HCT116 (cell line): ENCODE measurements around the gene HDLBP. TPM values are rescaled to one million over a fixed set of nuclear protein-coding genes. Genes with fewer than 3 reads are reported as not detected.

Experiments
- ATAC-seq: fragments of 200-7000 bp; cut with Tn5 transposase; 2 replicates; pipeline ENCODE4 v1.9.1; 2020; ENCODE audit warnings: mild to moderate bottlenecking, moderate library complexity
- BruUV-seq: library from RNA; stranded (reverse); fragments of 400-500 nt; replicated peaks from 2 replicates; lab custom pipeline; 2021; lab: Mats Ljungman, UMichigan
- CTCF ChIA-PET: fragments of 300-600 bp; sonication (Branson Sonifier 250); formaldehyde crosslinking; loops from one replicate; lab custom pipeline; 2021; ENCODE audit warnings: antibody characterized with exemption; lab: Charles Lee
- POLR2A ChIA-PET: fragments of 300-600, 350-600 bp; sonication (Branson Sonifier 250); formaldehyde crosslinking; loops from one replicate; lab custom pipeline; 2021; ENCODE audit warnings: antibody characterized with exemption; lab: Charles Lee
- RAD21 ChIA-PET, 2 experiments: fragments of 300-600 bp; sonication (Branson Sonifier 250); formaldehyde crosslinking; loops; one replicate each; lab custom pipeline; 2023; ENCODE audit warnings: low total read pairs in 2 of 2; ENCODE audit not compliant: uncharacterized antibody in 2 of 2, unreplicated experiment in 2 of 2, low non-redundant PET in 1 of 2; lab: Charles Lee
- DNase-seq: peaks from one replicate; pipeline ENCODE4 v3.0.0-alpha.2; 2010; ENCODE audit warnings: low read depth, low spot score
- H2AFZ ChIP-seq: fragments of 200-600 bp; shearing (Covaris generic), sonication (generic); 2 replicates; pipeline ENCODE4 v1.6.1; 2017; ENCODE audit warnings: low read depth, mixed run types, mixed read lengths, antibody characterized with exemption, low read length; ENCODE audit not compliant: poor library complexity, severe bottlenecking
- H3K27ac ChIP-seq: 2 replicates; pipeline ENCODE4 v1.5.1; 2012; ENCODE audit warnings: low read depth, low read length
- H3K27me3 ChIP-seq: fragments of 200-600 bp; sonication (generic); 2 replicates; pipeline ENCODE4 v1.6.1; 2016; ENCODE audit warnings: mixed run types, low read length, mixed read lengths; ENCODE audit not compliant: insufficient read depth
- H3K36me3 ChIP-seq, 2 experiments: fragments of 200-500 bp in 1 of 2; fragments of 200-600 bp in 1 of 2; sonication (Bioruptor generic) in 1 of 2; sonication (generic) in 1 of 2; 2 replicates each; pipeline versions ENCODE4 v1.5.1 to v1.6.1; 2014 to 2016; ENCODE audit warnings: low read length in 2 of 2, inconsistent platforms in 1 of 2, mixed read lengths in 1 of 2, mixed run types in 1 of 2; ENCODE audit not compliant: insufficient read depth in 2 of 2, control insufficient read depth in 1 of 2
- H3K4me1 ChIP-seq, 2 experiments: fragments of 200-600 bp in 1 of 2; sonication (generic) in 1 of 2; 2 replicates each; pipeline versions ENCODE4 v1.5.1 to v1.6.1; 2012 to 2017; ENCODE audit warnings: low read length in 2 of 2, inconsistent platforms in 1 of 2, mild to moderate bottlenecking in 1 of 2, mixed read lengths in 1 of 2, mixed run types in 1 of 2, moderate library complexity in 1 of 2; ENCODE audit not compliant: insufficient read depth in 2 of 2, control insufficient read depth in 1 of 2
- H3K4me2 ChIP-seq: fragments of 200-600 bp; sonication (generic); 2 replicates; pipeline ENCODE4 v1.6.1; 2017; ENCODE audit warnings: mixed run types, low read length, mixed read lengths
- H3K4me3 ChIP-seq, 2 experiments: fragments of 200-600 bp in 1 of 2; sonication (generic) in 1 of 2; replicated peaks in 1 of 2; 2 replicates each; pipeline ENCODE4 v1.5.1; 2011 to 2016; ENCODE audit warnings: low read length in 2 of 2, control low read depth in 1 of 2, low read depth in 1 of 2, mild to moderate bottlenecking in 1 of 2, mixed read lengths in 1 of 2, mixed run types in 1 of 2
- H3K79me2 ChIP-seq: fragments of 200-600 bp; sonication (generic); 2 replicates; pipeline ENCODE4 v1.6.1; 2017; ENCODE audit warnings: mild to moderate bottlenecking, mixed run types, low read length, moderate library complexity, mixed read lengths; ENCODE audit not compliant: insufficient read depth
- H3K9ac ChIP-seq: fragments of 200-600 bp; sonication (generic); 2 replicates; pipeline ENCODE4 v1.6.1; 2016; ENCODE audit warnings: low read length, mixed read lengths
- H3K9me2 ChIP-seq: fragments of 200-600 bp; sonication (generic), shearing (Covaris generic); 2 replicates; pipeline ENCODE4 v1.6.1; 2017; ENCODE audit warnings: mixed run types, mild to moderate bottlenecking, moderate library complexity; ENCODE audit not compliant: insufficient read depth
- H3K9me3 ChIP-seq, 2 experiments: fragments of 200-500 bp in 1 of 2; fragments of 200-600 bp in 1 of 2; sonication (Bioruptor generic) in 1 of 2; sonication (generic) in 1 of 2; 2 replicates each; pipeline ENCODE4 v1.6.1; 2014 to 2017; ENCODE audit warnings: low read length in 2 of 2, mixed read lengths in 2 of 2, inconsistent platforms in 1 of 2, low read depth in 1 of 2, mild to moderate bottlenecking in 1 of 2, mixed run types in 1 of 2, moderate library complexity in 1 of 2; ENCODE audit not compliant: control insufficient read depth in 1 of 2, insufficient read depth in 1 of 2
- H4K20me1 ChIP-seq: fragments of 200-600 bp; sonication (generic), shearing (Covaris generic); 2 replicates; pipeline ENCODE4 v1.6.1; 2017; ENCODE audit warnings: mixed run types, mild to moderate bottlenecking, moderate library complexity; ENCODE audit not compliant: insufficient read depth
- CBX3 ChIP-seq: IDR thresholded peaks from 2 replicates; pipeline ENCODE4 v1.6.1; 2012; ENCODE audit warnings: low read depth
- CEBPB ChIP-seq: IDR thresholded peaks from 2 replicates; pipeline ENCODE4 v1.6.1; 2012; ENCODE audit warnings: low read depth
- EGR1 ChIP-seq: IDR thresholded peaks from 2 replicates; pipeline ENCODE4 v1.6.1; 2012; ENCODE audit warnings: low read depth
- ELF1 ChIP-seq: IDR thresholded peaks from 2 replicates; pipeline ENCODE4 v1.6.1; 2012; ENCODE audit warnings: low read depth, borderline replicate concordance
- EZH2phosphoT487 ChIP-seq: fragments of 200-600 bp; IDR thresholded peaks from 2 replicates; pipeline ENCODE4 v1.6.1; 2018; ENCODE audit warnings: antibody characterized with exemption, borderline replicate concordance
- POLR2AphosphoS5 ChIP-seq: IDR thresholded peaks from 2 replicates; pipeline ENCODE4 v1.6.1; 2011; ENCODE audit warnings: mild to moderate bottlenecking, low read depth, low read length, moderate library complexity
- SP1 ChIP-seq: IDR thresholded peaks from 2 replicates; pipeline ENCODE4 v1.6.1; 2012; ENCODE audit warnings: low read depth
- ZFX ChIP-seq: fragments of 450-650 bp; IDR thresholded peaks from 2 replicates; pipeline ENCODE4 v1.6.1; 2017
- intact Hi-C: fragments of 100-400 bp; cut with micrococcal nuclease; formaldehyde crosslinking; loops from 2 replicates; pipeline ENCODE4 v1.10.0; 2022
- total RNA-seq: library from RNA; stranded (reverse); gene quantifications from one replicate; pipeline ENCODE4 v1.2.1, GENCODE V29; 2021; ENCODE audit not compliant: unreplicated experiment
- TF ChIP-seq, protein P1 (sequence below): IDR thresholded peaks from 2 replicates; pipeline ENCODE4 v1.6.1; 2011; ENCODE audit warnings: mild to moderate bottlenecking, low read length, moderate library complexity; ENCODE audit not compliant: insufficient replicate concordance; ENCODE audit errors: extremely low read depth

The HDLBP gene
- total RNA-seq, 1 experiment from 2014 or later: 462 TPM

DNA sequence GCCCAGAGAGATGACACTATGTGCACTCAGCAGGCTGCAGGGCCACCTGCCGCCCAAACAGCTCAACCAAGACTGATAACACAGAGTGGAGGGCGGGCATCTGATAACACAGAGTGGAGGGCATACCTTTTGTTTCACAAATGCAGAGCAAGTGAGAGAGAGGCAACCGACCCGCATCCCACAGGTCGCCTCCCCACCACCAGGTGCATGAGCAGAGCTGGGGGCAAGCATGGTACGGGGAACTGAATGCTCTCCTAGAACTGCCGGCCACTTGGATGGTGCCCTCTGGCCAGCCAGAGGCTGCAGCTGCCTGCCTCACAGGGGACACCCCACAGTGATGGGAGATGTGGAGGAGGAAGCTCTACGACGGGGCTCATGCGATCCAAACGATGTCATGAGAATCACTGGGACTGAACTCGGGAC, 77.5 kb downstream of the HDLBP start:
- no peak for ATAC-seq
- no peak for DNase-seq
- H3K27me3 ChIP-seq: no peaks in the 10 kb centered on the region
- no TSS peak for BruUV-seq
- TF ChIP-seq ELF1 (no peak), EZH2phosphoT487 (no peak), EGR1 (no peak), SP1 (no peak), CEBPB (no peak), CBX3 (no peak), ZFX (no peak), POLR2AphosphoS5 (no peak)
- POLR2A ChIA-PET: no interaction called here
- peaks cover 80 to 81% of the 10 kb centered on the region in 2 experiments for H3K36me3 ChIP-seq
- H2AFZ ChIP-seq: no peak overlapping the region
- H3K4me1 ChIP-seq: no peaks in the 10 kb centered on the region
- H3K79me2 ChIP-seq: peaks cover 28% of the 10 kb centered on the region
- no peak overlapping the region for H3K9ac ChIP-seq
- no peaks in the 10 kb centered on the region for H3K9me3 ChIP-seq
- no peak overlapping the region for H3K27ac ChIP-seq
- intact Hi-C loops: no loop called here
- no peak overlapping the region for H3K4me3 ChIP-seq
- no peak overlapping the region for H3K4me2 ChIP-seq
- no peaks in the 10 kb centered on the region for H4K20me1 ChIP-seq
- CTCF ChIA-PET: no interaction called here
- no peaks in the 10 kb centered on the region for H3K9me2 ChIP-seq
- RAD21 ChIA-PET: no interaction called here

DNA sequence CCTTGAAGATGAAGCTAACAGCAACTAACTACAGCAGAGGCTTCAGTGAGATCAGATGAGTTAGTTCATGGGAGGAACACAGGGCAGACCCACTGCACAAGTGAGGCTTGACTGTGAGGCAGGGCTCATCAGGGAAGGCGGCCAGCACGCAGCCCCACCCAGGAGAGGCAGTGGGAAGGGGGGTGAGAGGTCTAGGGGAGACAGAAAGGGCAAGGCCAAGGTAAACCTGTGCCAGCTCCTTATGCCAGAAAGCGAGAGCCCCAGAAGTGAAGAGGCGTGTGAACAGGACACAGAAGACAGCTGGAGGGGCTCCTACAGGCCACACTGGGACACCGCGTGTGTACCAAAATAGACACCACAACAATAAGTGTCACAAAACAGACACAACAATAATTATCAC, 78.4 kb downstream of the HDLBP start:
- DNase-seq: no peak
- RAD21 ChIA-PET: no interaction called here
- no peaks in the 10 kb centered on the region for H3K4me1 ChIP-seq
- CTCF ChIA-PET: no interaction called here
- intact Hi-C loops: no loop called here
- H3K9me2 ChIP-seq: no peaks in the 10 kb centered on the region
- H3K4me2 ChIP-seq: no peak overlapping the region
- no peak overlapping the region for H3K4me3 ChIP-seq
- H3K79me2 ChIP-seq: peaks cover 20% of the 10 kb centered on the region
- no peak overlapping the region for H3K27ac ChIP-seq
- BruUV-seq: no TSS peak
- H3K9ac ChIP-seq: no peak overlapping the region
- H3K36me3 ChIP-seq: peaks cover 74 to 76% of the 10 kb centered on the region in 2 experiments
- no peaks in the 10 kb centered on the region for H4K20me1 ChIP-seq
- no peak for ATAC-seq
- no peaks in the 10 kb centered on the region for H3K27me3 ChIP-seq
- POLR2A ChIA-PET: no interaction called here
- no peak overlapping the region for H2AFZ ChIP-seq
- no peaks in the 10 kb centered on the region for H3K9me3 ChIP-seq
- TF ChIP-seq, protein P1, sequence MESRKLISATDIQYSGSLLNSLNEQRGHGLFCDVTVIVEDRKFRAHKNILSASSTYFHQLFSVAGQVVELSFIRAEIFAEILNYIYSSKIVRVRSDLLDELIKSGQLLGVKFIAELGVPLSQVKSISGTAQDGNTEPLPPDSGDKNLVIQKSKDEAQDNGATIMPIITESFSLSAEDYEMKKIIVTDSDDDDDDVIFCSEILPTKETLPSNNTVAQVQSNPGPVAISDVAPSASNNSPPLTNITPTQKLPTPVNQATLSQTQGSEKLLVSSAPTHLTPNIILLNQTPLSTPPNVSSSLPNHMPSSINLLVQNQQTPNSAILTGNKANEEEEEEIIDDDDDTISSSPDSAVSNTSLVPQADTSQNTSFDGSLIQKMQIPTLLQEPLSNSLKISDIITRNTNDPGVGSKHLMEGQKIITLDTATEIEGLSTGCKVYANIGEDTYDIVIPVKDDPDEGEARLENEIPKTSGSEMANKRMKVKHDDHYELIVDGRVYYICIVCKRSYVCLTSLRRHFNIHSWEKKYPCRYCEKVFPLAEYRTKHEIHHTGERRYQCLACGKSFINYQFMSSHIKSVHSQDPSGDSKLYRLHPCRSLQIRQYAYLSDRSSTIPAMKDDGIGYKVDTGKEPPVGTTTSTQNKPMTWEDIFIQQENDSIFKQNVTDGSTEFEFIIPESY: no peak
- TF ChIP-seq EGR1: no peak
